ENCODE measurements around the gene AHSA1.

The AHSA1 gene

GRCh38 chr14:77502109-77502782 lies 44.4 kb downstream of the AHSA1 start:
- no peak for DNase-seq (ENCODE audit: insufficient read length, low spot score)
- TF ChIP-seq TAF1 (IDR thresholded peaks at IDR 0.05; ENCODE audit: low read depth, low read length) (no peak), POLR2A (IDR thresholded peaks at IDR 0.05; ENCODE audit: low read depth, low read length) (no peak), POLR2AphosphoS5 (IDR thresholded peaks at IDR 0.05; ENCODE audit: low read depth, low read length) (no peak), SPI1 (IDR thresholded peaks at IDR 0.05; ENCODE audit: low read depth, low read length) (no peak), PAX5 (IDR thresholded peaks at IDR 0.05; ENCODE audit: insufficient read depth, low read length, severe bottlenecking) (no peak), POU2F2 (IDR thresholded peaks at IDR 0.05; ENCODE audit: low read depth, low read length) (no peak)
- FAIRE-seq, result no peak

DNA sequence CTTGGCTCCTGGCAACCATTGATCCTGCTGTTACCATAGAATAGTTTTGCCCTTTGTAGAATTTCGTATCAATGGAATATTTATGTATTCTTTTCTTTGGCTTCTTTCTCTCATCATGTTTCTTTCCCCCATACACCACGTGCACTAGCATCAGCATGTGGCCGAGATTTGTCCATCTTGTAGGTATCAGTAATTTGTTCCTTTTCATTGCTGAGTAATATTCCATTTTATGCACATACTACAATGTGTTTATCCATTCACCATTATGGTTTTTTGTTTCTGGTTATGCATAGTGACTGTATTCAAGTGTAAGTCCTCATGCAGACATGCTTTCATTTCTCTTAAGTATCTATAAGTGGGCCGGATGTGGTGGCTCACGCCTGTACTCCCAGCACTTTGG lies 45.2 kb downstream of the AHSA1 start:
- FAIRE-seq (no peak), DNase-seq (ENCODE audit: insufficient read length, low spot score) (no peak)
- TF ChIP-seq POLR2AphosphoS5 (IDR thresholded peaks at IDR 0.05; ENCODE audit: low read depth, low read length) (no peak), POU2F2 (IDR thresholded peaks at IDR 0.05; ENCODE audit: low read depth, low read length) (no peak), PAX5 (IDR thresholded peaks at IDR 0.05; ENCODE audit: insufficient read depth, low read length, severe bottlenecking) (no peak), POLR2A (IDR thresholded peaks at IDR 0.05; ENCODE audit: low read depth, low read length) (no peak), SPI1 (IDR thresholded peaks at IDR 0.05; ENCODE audit: low read depth, low read length) (no peak), TAF1 (IDR thresholded peaks at IDR 0.05; ENCODE audit: low read depth, low read length) (no peak)

DNA sequence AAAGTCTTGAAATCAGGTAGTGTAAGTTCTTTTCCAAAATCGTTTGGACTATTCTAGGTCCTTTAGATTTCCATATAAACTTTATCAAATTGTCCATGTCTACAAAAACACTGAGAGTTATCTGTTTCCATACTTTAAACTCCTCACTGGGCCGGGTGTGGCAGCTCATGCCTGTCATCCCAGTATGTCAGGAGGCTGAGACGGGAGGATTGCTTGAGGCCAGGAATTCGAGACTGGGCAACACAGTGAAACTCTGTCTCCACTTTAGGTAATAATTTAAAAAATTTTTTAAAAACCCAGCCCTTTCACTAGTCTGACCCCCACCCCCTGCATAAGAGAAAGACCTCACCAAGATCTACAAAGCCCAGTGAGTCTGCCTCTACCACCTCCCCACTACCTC lies 47.1 kb downstream of the AHSA1 start:
- DNase-seq (ENCODE audit: insufficient read length, low spot score), result no peak
- TF ChIP-seq POU2F2 (IDR thresholded peaks at IDR 0.05; ENCODE audit: low read depth, low read length) (no peak), TAF1 (IDR thresholded peaks at IDR 0.05; ENCODE audit: low read depth, low read length) (no peak), SPI1 (IDR thresholded peaks at IDR 0.05; ENCODE audit: low read depth, low read length) (no peak), POLR2A (IDR thresholded peaks at IDR 0.05; ENCODE audit: low read depth, low read length) (no peak), POLR2AphosphoS5 (IDR thresholded peaks at IDR 0.05; ENCODE audit: low read depth, low read length) (no peak), PAX5 (IDR thresholded peaks at IDR 0.05; ENCODE audit: insufficient read depth, low read length, severe bottlenecking) (no peak)
- no peak for FAIRE-seq

DNA sequence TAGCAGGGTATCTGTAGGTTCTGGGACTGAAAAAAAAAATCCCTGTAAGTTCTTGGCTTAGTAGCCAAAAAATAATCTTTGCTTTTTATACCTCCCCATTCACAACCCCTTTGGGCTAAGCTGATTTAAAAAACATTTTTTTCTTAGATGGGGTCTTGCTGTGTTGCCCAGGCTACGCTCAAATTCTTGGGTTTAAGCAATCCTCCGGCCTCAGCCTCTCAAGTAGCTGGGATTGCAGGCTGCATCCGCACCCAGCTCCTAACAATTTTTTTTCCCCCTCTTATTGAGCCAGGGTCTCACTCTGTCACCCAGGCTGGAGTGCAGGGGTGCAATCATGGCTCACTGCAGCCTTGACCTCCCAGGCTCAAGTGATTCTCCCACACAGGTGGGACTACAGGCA lies 49.9 kb downstream of the AHSA1 start:
- no peak for FAIRE-seq
- no peak for TF ChIP-seq POU2F2 (IDR thresholded peaks at IDR 0.05; ENCODE audit: low read depth, low read length)
- TF ChIP-seq POLR2AphosphoS5 (IDR thresholded peaks at IDR 0.05; ENCODE audit: low read depth, low read length), result no peak
- TF ChIP-seq SPI1 (IDR thresholded peaks at IDR 0.05; ENCODE audit: low read depth, low read length), result no peak
- TF ChIP-seq PAX5 (IDR thresholded peaks at IDR 0.05; ENCODE audit: insufficient read depth, low read length, severe bottlenecking), result no peak
- TF ChIP-seq POLR2A (IDR thresholded peaks at IDR 0.05; ENCODE audit: low read depth, low read length), result no peak
- no peak for TF ChIP-seq TAF1 (IDR thresholded peaks at IDR 0.05; ENCODE audit: low read depth, low read length)

DNA sequence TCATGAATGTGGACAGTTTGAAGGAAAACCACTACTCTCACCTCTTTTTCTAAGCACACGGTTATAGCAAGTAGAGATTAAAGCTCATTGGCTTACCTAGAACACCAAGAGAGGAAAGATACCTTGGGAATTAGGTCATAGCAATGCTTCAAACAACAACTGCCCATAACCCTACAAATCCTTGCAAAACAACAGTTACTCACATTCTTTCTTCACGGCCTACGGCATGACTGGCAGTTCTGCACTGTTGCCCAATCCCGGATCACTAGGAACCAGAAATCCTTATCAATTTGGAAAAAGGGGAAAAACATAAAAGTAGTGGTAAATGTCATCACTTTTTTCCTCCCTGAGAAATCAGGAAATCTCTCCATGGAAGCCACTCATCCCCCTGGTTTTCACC lies 50.4 kb downstream of the AHSA1 start:
- FAIRE-seq (no peak), DNase-seq (ENCODE audit: insufficient read length, low spot score) (no peak)
- no peak for TF ChIP-seq TAF1 (IDR thresholded peaks at IDR 0.05; ENCODE audit: low read depth, low read length)
- TF ChIP-seq POLR2AphosphoS5 (IDR thresholded peaks at IDR 0.05; ENCODE audit: low read depth, low read length), result no peak

More for the DNA sequence above, 49.9 kb downstream of the AHSA1 start:
- DNase-seq (ENCODE audit: insufficient read length, low spot score), result no peak

GRCh38 chr14:77508876-77509275 lies 51.0 kb downstream of the AHSA1 start:
- TF ChIP-seq POU2F2 (IDR thresholded peaks at IDR 0.05; ENCODE audit: low read depth, low read length) (no peak), POLR2AphosphoS5 (IDR thresholded peaks at IDR 0.05; ENCODE audit: low read depth, low read length) (no peak), SPI1 (IDR thresholded peaks at IDR 0.05; ENCODE audit: low read depth, low read length) (no peak), TAF1 (IDR thresholded peaks at IDR 0.05; ENCODE audit: low read depth, low read length) (no peak), PAX5 (IDR thresholded peaks at IDR 0.05; ENCODE audit: insufficient read depth, low read length, severe bottlenecking) (no peak), POLR2A (IDR thresholded peaks at IDR 0.05; ENCODE audit: low read depth, low read length) (no peak)
- no peak for DNase-seq (ENCODE audit: insufficient read length, low spot score)
- no peak for FAIRE-seq

- FAIRE-seq, result no peak
- DNase-seq (ENCODE audit: insufficient read length, low spot score), result no peak
- no peak for TF ChIP-seq POLR2AphosphoS5 (IDR thresholded peaks at IDR 0.05; ENCODE audit: low read depth, low read length)
- TF ChIP-seq POLR2A (IDR thresholded peaks at IDR 0.05; ENCODE audit: low read depth, low read length), result no peak
- TF ChIP-seq TAF1 (IDR thresholded peaks at IDR 0.05; ENCODE audit: low read depth, low read length), result no peak
- no peak for TF ChIP-seq POU2F2 (IDR thresholded peaks at IDR 0.05; ENCODE audit: low read depth, low read length)
- TF ChIP-seq PAX5 (IDR thresholded peaks at IDR 0.05; ENCODE audit: insufficient read depth, low read length, severe bottlenecking), result no peak
- no peak for TF ChIP-seq SPI1 (IDR thresholded peaks at IDR 0.05; ENCODE audit: low read depth, low read length)
Observed at GRCh38 chr14:77509366-77509765, 51.5 kb downstream of the AHSA1 start.

DNA sequence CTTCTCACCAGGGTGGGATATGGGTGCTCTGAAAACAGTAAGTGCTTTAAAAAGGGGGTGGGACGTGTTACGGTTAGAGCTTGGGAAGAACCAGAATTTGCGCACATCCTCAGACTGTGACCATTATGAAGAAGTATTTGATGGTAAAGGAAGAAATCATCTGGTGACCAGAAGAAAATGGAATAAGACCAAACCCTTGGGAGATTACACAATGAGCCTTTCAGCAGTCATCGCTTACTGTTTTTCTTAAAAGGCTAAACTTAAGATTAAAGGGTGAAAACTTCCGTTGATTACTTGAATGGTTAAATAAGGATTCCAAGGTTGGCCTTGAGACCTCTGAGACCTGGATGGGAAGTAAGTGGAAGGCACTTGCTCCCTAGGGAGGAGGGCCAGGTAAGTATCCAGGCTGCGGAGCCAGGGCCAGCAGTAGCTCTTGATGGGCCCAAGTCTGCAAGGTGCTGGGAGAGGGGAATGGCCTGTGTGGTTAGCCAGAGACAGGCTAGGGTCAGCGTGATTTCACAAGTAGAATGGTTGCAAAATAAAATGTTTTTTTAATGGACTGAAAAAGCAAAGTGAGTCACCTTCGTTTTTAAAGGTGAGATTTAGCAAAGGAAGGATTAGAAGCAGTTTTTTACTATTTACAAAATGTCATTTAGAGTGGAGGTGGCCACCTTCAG lies 53.7 kb downstream of the AHSA1 start:
- FAIRE-seq, result no peak
- DNase-seq (ENCODE audit: insufficient read length, low spot score), result no peak
- TF ChIP-seq POU2F2 (IDR thresholded peaks at IDR 0.05; ENCODE audit: low read depth, low read length) (no peak), TAF1 (IDR thresholded peaks at IDR 0.05; ENCODE audit: low read depth, low read length) (no peak), POLR2AphosphoS5 (IDR thresholded peaks at IDR 0.05; ENCODE audit: low read depth, low read length) (no peak), POLR2A (IDR thresholded peaks at IDR 0.05; ENCODE audit: low read depth, low read length) (no peak)

- no peak for FAIRE-seq
Observed at GRCh38 chr14:77516126-77516525, 58.2 kb downstream of the AHSA1 start.

More at GRCh38 chr14:77516126-77516525, 58.2 kb downstream of the AHSA1 start:
- no peak for DNase-seq (ENCODE audit: insufficient read length, low spot score)
- TF ChIP-seq POU2F2 (IDR thresholded peaks at IDR 0.05; ENCODE audit: low read depth, low read length), result no peak
- no peak for TF ChIP-seq SPI1 (IDR thresholded peaks at IDR 0.05; ENCODE audit: low read depth, low read length)
- TF ChIP-seq PAX5 (IDR thresholded peaks at IDR 0.05; ENCODE audit: insufficient read depth, low read length, severe bottlenecking), result no peak
- TF ChIP-seq POLR2A (IDR thresholded peaks at IDR 0.05; ENCODE audit: low read depth, low read length), result no peak
- TF ChIP-seq TAF1 (IDR thresholded peaks at IDR 0.05; ENCODE audit: low read depth, low read length), result no peak
- no peak for TF ChIP-seq POLR2AphosphoS5 (IDR thresholded peaks at IDR 0.05; ENCODE audit: low read depth, low read length)

Measured in GM12891 (cell line).